GM10248 (cell line): ENCODE data around the gene KCNF1.

Experiments used
- CTCF ChIA-PET: fragments of 300-600 bp; sonication (Branson Sonifier 250); formaldehyde crosslinking; extraction: SDS; loops from one replicate; lab custom pipeline; 2021; ENCODE audit warnings: antibody characterized with exemption; lab: Yijun Ruan, JAX
- POLR2A ChIA-PET: fragments of 350-650 bp; sonication (Branson Sonifier 250); formaldehyde crosslinking; extraction: SDS; loops from one replicate; lab custom pipeline; 2020; ENCODE audit warnings: antibody characterized with exemption; lab: Yijun Ruan, JAX
- DNase-seq: peaks from one replicate; pipeline ENCODE4 v3.0.0; 2012; ENCODE audit errors: extremely low spot score
- TF ChIP-seq, protein P1 (sequence below): IDR thresholded peaks from 2 replicates; pipeline ENCODE4 v1.5.1; 2012; ENCODE audit warnings: mild to moderate bottlenecking, low read depth; ENCODE audit errors: extremely low read depth, missing control alignments, control extremely low read depth

Gene KCNF1

DNA sequence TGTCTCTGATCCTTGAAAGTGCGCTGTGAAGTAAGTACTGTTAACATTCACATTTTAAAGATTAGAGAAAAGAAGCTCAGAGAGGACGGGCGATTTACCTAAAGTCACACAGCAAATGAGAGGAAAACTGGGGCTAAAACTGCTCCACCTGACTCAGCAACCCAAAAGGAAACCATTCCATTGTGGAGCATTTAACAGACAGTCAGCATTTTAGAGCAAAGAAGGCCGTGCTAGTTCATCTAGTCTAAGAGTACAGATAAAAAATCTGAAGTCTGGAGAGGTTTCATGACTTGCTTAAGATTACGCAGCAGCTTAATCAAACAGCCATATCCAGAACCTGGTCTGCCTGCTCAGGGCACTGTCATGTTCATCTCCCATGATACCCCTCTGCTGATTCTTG lies 19.9 kb upstream of the KCNF1 start:
- TF ChIP-seq, protein P1, sequence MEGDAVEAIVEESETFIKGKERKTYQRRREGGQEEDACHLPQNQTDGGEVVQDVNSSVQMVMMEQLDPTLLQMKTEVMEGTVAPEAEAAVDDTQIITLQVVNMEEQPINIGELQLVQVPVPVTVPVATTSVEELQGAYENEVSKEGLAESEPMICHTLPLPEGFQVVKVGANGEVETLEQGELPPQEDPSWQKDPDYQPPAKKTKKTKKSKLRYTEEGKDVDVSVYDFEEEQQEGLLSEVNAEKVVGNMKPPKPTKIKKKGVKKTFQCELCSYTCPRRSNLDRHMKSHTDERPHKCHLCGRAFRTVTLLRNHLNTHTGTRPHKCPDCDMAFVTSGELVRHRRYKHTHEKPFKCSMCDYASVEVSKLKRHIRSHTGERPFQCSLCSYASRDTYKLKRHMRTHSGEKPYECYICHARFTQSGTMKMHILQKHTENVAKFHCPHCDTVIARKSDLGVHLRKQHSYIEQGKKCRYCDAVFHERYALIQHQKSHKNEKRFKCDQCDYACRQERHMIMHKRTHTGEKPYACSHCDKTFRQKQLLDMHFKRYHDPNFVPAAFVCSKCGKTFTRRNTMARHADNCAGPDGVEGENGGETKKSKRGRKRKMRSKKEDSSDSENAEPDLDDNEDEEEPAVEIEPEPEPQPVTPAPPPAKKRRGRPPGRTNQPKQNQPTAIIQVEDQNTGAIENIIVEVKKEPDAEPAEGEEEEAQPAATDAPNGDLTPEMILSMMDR = no peak
- ChIA-PET POLR2A (interaction anchor here (0.6 kb wide), 1 partner anchor 895 kb away, joined by 4 read pairs; no protein-coding TSS in a partner anchor), CTCF (no interaction called here)
- DNase-seq = no peak

DNA sequence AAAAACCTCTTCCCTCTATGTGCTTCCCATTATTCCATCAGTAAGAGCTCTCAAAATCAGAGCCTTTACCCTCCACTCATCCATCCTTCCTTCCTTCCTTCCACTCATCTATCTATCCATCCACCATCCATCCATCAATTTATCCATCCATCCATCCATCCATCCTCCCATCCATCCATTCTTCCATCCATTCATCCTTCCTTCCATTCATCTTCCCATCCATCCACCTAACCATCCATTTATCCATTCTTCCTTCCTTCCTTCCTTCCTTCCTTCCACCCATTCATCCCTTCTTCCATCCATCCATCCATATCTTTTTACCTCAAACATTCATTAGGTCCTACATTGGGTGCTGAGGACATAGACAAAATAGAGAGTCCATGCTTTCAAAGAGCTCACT lies 19.4 kb upstream of the KCNF1 start:
- TF ChIP-seq, protein P1 = no peak
- ChIA-PET POLR2A (no interaction called here), CTCF (no interaction called here)
- no peak for DNase-seq

DNA sequence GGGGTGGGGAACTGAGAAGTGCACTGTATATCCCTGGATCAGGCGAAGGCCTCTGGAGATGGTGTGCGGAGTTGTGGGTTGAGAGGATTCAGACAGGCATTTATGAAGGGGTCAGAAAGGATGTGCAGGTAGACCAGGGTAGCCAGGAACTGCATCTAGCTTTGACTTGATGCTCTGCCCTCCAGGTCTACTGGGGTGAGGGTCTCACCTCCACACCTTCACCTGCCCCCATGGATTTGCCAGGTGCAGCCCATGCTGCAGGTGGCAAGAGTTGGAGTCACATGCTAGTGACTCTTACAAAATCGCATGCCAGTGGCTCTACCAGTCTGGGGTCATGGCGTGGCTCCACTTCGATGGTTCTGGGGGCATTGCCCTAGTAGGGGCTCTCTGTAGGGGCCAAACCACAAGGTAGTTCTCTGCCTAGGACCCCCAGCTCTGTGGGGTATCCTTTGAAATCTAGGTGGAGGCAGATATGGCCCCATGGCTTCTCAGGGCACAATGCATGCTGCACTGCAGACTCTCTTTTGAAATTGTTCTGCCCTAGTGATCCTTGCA lies 18.9 kb upstream of the KCNF1 start:
- ChIA-PET POLR2A (no interaction called here), CTCF (no interaction called here)
- TF ChIP-seq, protein P1 = no peak
- no peak for DNase-seq

DNA sequence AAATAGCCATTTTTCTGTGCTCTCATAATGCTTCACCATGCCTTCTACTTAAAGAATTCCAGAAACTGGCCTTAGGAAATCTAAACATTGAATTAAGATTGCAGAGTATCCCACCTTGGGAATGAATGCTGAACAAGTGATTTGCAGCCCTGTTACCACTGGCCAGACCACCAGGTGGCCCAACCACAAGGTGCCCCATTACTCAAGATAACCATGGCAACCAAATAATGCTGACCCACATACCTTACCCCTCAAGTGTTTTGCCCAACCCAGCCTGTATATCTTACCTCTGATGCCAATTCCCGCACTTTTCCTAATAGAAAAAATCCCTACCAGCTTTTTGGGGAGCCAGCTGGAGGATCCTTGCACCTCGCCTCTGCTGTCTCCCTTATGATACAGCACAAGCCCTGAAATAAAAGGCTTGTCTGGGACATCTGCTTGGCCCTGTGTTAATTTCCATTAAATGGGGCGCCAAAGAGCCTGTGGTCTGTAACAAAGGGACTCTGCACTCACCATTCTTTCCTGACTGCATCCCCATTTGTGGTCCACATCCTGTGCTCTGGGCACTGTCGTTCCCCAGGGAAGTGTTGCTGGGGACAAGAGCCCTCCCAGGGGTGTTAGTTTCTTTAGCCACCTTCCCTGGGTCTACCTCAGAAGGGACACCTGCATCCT lies 17.3 kb upstream of the KCNF1 start:
- TF ChIP-seq, protein P1 = no peak
- POLR2A ChIA-PET = no interaction called here

DNA sequence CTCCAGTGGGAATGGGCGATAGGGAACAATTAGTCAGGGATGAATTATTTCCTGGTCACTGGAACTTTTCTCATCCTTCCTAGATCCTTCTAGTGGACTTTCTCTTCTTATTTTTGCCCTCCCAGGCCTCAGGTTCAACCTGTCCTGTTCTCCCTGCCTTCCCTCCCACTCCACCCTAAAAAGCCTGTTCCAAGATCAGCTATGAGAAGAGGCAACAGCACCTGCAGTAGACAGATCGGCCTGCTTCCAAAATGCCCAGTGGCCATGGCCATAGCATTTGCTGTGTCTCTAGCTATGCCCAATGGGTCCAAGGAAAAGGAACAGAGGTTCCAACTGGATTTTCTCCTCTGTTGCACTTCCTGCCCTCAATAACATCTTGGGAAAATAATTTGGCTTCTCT lies 16.5 kb upstream of the KCNF1 start:
- DNase-seq = no peak
- CTCF ChIA-PET = interaction anchor here (1.2 kb wide), 1 partner anchor 62 kb away, joined by 4 read pairs; no protein-coding TSS in a partner anchor
- POLR2A ChIA-PET = no interaction called here

More for the DNA sequence above, 17.3 kb upstream of the KCNF1 start:
- CTCF ChIA-PET = no interaction called here
- no peak for DNase-seq

DNA sequence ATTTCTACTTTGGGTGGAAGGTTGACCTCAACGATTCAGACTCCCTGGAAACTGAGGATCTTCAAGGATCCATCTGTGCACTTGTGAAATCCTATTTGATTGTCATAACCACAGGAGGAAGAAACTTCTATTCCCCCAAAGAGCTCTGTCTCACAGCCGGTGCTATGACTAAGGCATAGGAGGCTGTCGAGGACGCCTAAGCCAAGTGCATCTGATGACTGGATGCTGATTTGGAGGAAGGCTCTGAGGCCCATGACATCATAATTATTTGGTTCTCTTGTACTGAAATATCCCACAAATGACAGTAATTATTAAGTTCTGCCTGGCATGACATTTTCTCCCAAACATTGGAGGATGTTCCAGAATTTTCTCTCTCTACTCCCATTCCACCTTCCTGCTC lies 13.8 kb upstream of the KCNF1 start:
- CTCF ChIA-PET = interaction anchor here (1.4 kb wide), 1 partner anchor 62 kb away, joined by 4 read pairs; no protein-coding TSS in a partner anchor
- TF ChIP-seq, protein P1 = no peak
- DNase-seq = no peak
- POLR2A ChIA-PET = no interaction called here

More for the DNA sequence above, 16.5 kb upstream of the KCNF1 start:
- TF ChIP-seq, protein P1 = no peak
